Thoracic aorta (tissue), 2 donors: Measurements from ENCODE around the gene TREX2. TPM values are rescaled to one million over a fixed set of nuclear protein-coding genes. Genes with fewer than 3 reads are reported as not detected.

Experiments used
- ATAC-seq: fragments of 150-250 bp; one replicate; pipeline ENCODE4 v1.8.0; 2017; ENCODE audit warnings: low read depth; ENCODE audit not compliant: insufficient number of reproducible peaks, low FRiP score
- DNase-seq: peaks from one replicate; pipeline ENCODE4 v3.0.0-alpha.2; 2020; ENCODE audit warnings: low spot score
- H3K27ac ChIP-seq, 2 donors: fragments of 200-600 bp; sonication (generic); 1 replicate in 1 of 2; 2 replicates in 1 of 2; pipeline ENCODE4 v1.5.1; 2016; ENCODE audit warnings: mild to moderate bottlenecking in 2 of 2, moderate library complexity in 2 of 2
- H3K27me3 ChIP-seq: fragments of 200-600 bp; sonication (generic); replicated peaks from 2 replicates; pipeline ENCODE4 v1.6.0; 2016; ENCODE audit warnings: mild to moderate bottlenecking; ENCODE audit not compliant: insufficient read depth
- H3K36me3 ChIP-seq: fragments of 200-600 bp; sonication (generic); one replicate; pipeline ENCODE4 v1.5.1; 2016
- H3K4me1 ChIP-seq, 2 donors: fragments of 200-600 bp; sonication (generic); 1 replicate in 1 of 2; 2 replicates in 1 of 2; pipeline versions ENCODE4 v1.5.1 to v1.6.0; 2016; ENCODE audit warnings: low read depth in 2 of 2, mild to moderate bottlenecking in 1 of 2; ENCODE audit not compliant: control insufficient read depth in 1 of 2
- H3K4me3 ChIP-seq: fragments of 200-600 bp; sonication (generic); 2 replicates; pipeline ENCODE4 v1.5.1; 2016; ENCODE audit warnings: mild to moderate bottlenecking
- H3K9me3 ChIP-seq: fragments of 200-600 bp; sonication (generic); 2 replicates; pipeline ENCODE4 v1.5.1; 2016
- CTCF ChIP-seq: fragments of 200-600 bp; sonication (generic); IDR thresholded peaks from one replicate; pipeline ENCODE4 v1.5.1; 2019; ENCODE audit warnings: antibody characterized with exemption
- total RNA-seq, 2 donors: library from RNA; depleted of rRNA; stranded (reverse); fragments of >200 nt; gene quantifications; one replicate each; pipeline versions ENCODE4 v1.1.0 to v1.2.3, GENCODE V29; 2016

TREX2 gene
- total RNA-seq, 2 donors from 2014 or later, result 22.1 to 24.8 TPM

DNA sequence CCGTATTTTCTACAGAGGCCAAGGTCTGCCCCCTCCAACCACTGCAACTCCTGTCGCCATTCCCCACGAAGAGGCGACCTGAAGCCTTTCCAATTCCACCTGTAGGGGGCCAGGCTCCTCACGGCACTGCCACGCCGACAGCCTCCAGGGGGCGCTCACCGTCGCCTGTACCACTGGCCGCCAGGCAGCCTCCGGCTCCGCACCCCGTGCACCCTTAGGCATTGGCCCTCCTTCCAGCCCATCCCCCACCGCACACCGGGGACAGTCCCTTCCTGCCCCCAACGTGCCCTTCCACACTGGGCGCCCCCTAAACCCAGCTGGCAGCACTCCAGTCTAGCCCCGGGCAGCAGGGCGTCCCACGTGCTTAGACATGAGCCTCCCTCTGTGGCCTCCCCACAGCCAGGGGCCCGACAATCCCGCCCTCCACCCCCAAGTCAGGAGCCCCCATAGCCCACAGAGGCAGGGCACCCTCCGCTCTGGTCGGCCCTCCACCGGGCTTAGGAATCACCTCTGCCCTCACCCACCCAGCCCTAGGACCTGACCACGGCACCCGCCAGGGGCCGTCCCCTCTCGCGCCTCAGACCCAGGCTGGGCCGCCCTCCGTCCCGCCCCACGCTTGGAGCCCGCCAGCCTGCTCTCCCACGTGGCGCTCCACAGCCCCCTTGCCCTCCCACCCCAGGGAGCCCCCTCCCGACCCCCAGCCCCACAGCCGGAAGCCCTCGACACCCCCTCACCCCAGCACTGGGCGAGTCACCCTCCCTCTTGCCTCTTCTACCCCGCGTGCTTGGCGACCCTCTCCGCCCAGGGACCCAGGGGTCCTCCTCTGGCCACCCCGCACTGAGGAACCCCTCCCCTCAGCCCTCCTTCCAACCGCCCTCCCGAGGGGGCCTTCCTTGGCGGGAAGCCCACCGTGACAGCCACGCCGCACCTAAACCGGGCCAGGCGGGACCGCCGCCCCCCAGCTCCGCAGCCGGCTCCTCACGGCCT lies 45.4 kb downstream of the TREX2 start:
- no peaks in the 10 kb centered on the region for H3K4me1 ChIP-seq
- ATAC-seq (no peak), DNase-seq (no peak)
- no peak overlapping the region for H3K4me3 ChIP-seq
- H3K9me3 ChIP-seq, result no peaks in the 10 kb centered on the region
- H3K27ac ChIP-seq, result no peak overlapping the region
- no peaks in the 10 kb centered on the region for H3K27me3 ChIP-seq
- no peaks in the 10 kb centered on the region for H3K36me3 ChIP-seq
- TF ChIP-seq CTCF, result peak; percentile 26

- TF ChIP-seq CTCF, result no peak
- DNase-seq (no peak), ATAC-seq (no peak)
- H3K36me3 ChIP-seq, result no peaks in the 10 kb centered on the region
- no peaks in the 10 kb centered on the region for H3K9me3 ChIP-seq
- H3K4me1 ChIP-seq, result no peaks in the 10 kb centered on the region
- H3K27ac ChIP-seq, result no peak overlapping the region
- H3K27me3 ChIP-seq, result no peaks in the 10 kb centered on the region
- H3K4me3 ChIP-seq, result no peak overlapping the region
Measured at GRCh38 chrX:153398275-153398960, 47.4 kb downstream of the TREX2 start.

DNA sequence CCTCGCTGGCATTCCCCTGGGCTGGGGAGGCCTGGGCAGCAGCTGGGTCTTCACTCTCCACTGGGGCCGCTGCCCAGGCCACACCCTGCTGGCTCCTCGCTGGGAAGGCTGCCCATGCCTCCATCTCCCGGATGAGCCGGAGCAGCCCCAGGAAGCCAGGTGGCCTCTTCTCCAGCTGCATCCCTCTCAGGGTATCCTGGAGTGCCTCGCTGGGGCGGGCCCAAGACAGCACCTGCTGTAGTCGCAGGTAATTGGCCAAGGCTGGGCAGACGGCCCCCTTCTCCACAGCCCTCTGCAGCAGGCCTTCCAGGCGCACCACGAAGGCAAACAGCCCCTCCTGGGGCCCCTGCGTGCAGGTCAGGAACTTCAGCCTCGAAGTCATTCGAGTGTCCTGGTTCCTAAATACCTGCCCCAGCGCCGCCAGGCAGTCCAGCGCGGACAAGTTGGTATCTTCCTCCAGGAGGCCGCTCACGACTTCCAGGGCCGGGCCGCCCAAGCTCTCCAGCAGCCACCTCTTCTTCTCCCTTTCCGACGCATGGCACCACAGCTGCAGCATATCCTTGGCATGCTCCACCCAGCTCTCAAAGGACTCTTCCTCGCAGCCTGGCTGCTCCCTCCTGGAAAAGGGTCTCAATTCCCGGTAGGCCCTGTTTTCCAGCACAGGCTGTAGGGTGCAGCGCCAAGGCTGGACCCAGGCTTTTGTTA lies 48.4 kb downstream of the TREX2 start:
- TF ChIP-seq CTCF, result no peak
- DNase-seq (no peak), ATAC-seq (no peak)
- H3K27me3 ChIP-seq, result no peaks in the 10 kb centered on the region
- no peaks in the 10 kb centered on the region for H3K36me3 ChIP-seq
- no peaks in the 10 kb centered on the region for H3K4me1 ChIP-seq
- no peak overlapping the region for H3K27ac ChIP-seq
- H3K9me3 ChIP-seq, result no peaks in the 10 kb centered on the region
- H3K4me3 ChIP-seq, result no peak overlapping the region

- no peak for ATAC-seq
- no peaks in the 10 kb centered on the region for H3K9me3 ChIP-seq
- no peaks in the 10 kb centered on the region for H3K36me3 ChIP-seq
- DNase-seq, result no peak
- H3K4me3 ChIP-seq, result no peak overlapping the region
- H3K27ac ChIP-seq, result no peak overlapping the region
- H3K4me1 ChIP-seq, result no peaks in the 10 kb centered on the region
- TF ChIP-seq CTCF, result no peak
- no peaks in the 10 kb centered on the region for H3K27me3 ChIP-seq
Measured at GRCh38 chrX:153396320-153397195, 49.3 kb downstream of the TREX2 start.
